Tibial artery (tissue), 4 donors: ENCODE results near the gene IFITM5.

Experiments used
- DNase-seq, 2 donors: peaks; one replicate each; pipeline ENCODE4 v3.0.0-alpha.2; 2019
- H3K27ac ChIP-seq, 2 donors: fragments of 200-600 bp; sonication (generic) in 1 of 2; 1 replicate in 1 of 2; 2 replicates in 1 of 2; pipeline ENCODE4 v1.5.1; 2018 to 2019; ENCODE audit warnings: mild to moderate bottlenecking in 1 of 2
- H3K27me3 ChIP-seq, 2 donors: fragments of 200-600 bp; sonication (generic) in 1 of 2; one replicate each; pipeline versions ENCODE4 v1.5.1 to v1.6.0; 2016 to 2019
- H3K36me3 ChIP-seq, 3 donors: fragments of 200-600 bp; sonication (generic) in 2 of 3; one replicate each; pipeline ENCODE4 v1.5.1; 2016 to 2019; ENCODE audit warnings: mild to moderate bottlenecking in 2 of 3
- H3K4me1 ChIP-seq, 4 donors: fragments of 200-600 bp; sonication (generic) in 2 of 4; 1 replicate in 3 of 4; 2 replicates in 1 of 4; pipeline ENCODE4 v1.5.1; 2016 to 2019
- H3K4me3 ChIP-seq, 2 donors: fragments of 200-600 bp; sonication (generic) in 1 of 2; 1 replicate in 1 of 2; 2 replicates in 1 of 2; pipeline ENCODE4 v1.5.1; 2018 to 2019; ENCODE audit warnings: mild to moderate bottlenecking in 2 of 2
- H3K9me3 ChIP-seq, 3 donors: fragments of 200-600 bp; sonication (generic) in 1 of 3; one replicate each; pipeline ENCODE4 v1.5.1; 2016 to 2019
- CTCF ChIP-seq, 2 experiments: fragments of 200-600 bp in 1 of 2; fragments of 450-650 bp in 1 of 2; IDR thresholded peaks; one replicate each; pipeline ENCODE4 v1.5.1; 2017 to 2019; ENCODE audit warnings: antibody characterized with exemption in 2 of 2, mild to moderate bottlenecking in 1 of 2, moderate library complexity in 1 of 2
- intact Hi-C: fragments of 100-400 bp; cut with DNase I; formaldehyde crosslinking; loops from one replicate; pipeline ENCODE4 v1.15.0; 2023; ENCODE audit warnings: low total_unique reads

Gene IFITM5

GRCh38 chr11:256952-257737 is 42.2 kb downstream of the IFITM5 start:
- intact Hi-C loops, result loop anchor here (10.0 kb wide), 1 partner anchor 48 kb away; the partner anchor contains the start of gene IFITM2

GRCh38 chr11:255816-256215 is 43.5 kb downstream of the IFITM5 start:
- Histone ChIP-seq H3K4me1 (no peaks in the 10 kb centered on the region), H3K36me3 (peaks cover 0 to 33% (median 27%) of the 10 kb centered on the region in 3 donors), H3K27me3 (peaks cover 0 to 14% of the 10 kb centered on the region in 2 donors), H3K27ac (no peak overlapping the region), H3K4me3 (no peak overlapping the region), H3K9me3 (no peaks in the 10 kb centered on the region)
- no peak for TF ChIP-seq CTCF (IDR thresholded peaks at IDR 0.05)
- intact Hi-C loops, result loop anchor here (10.0 kb wide), 1 partner anchor 49 kb away; the partner anchor contains the start of gene IFITM2
- DNase-seq, result peak in 1 of 2 donors; percentile 40

More at GRCh38 chr11:256952-257737, 42.2 kb downstream of the IFITM5 start:
- no peak overlapping the region for H3K27ac ChIP-seq
- H3K9me3 ChIP-seq, result no peaks in the 10 kb centered on the region
- H3K36me3 ChIP-seq, result peaks cover 0 to 19% (median 15%) of the 10 kb centered on the region in 3 donors
- no peak overlapping the region for H3K4me3 ChIP-seq
- no peak for DNase-seq
- TF ChIP-seq CTCF (IDR thresholded peaks at IDR 0.05), result no peak
- H3K27me3 ChIP-seq, result peaks cover 0 to 14% of the 10 kb centered on the region in 2 donors
- H3K4me1 ChIP-seq, result no peaks in the 10 kb centered on the region

GRCh38 chr11:255176-255575 is 44.1 kb downstream of the IFITM5 start:
- Histone ChIP-seq H3K4me3 (no peak overlapping the region), H3K27me3 (peaks cover 0 to 14% of the 10 kb centered on the region in 2 donors), H3K27ac (no peak overlapping the region), H3K4me1 (no peaks in the 10 kb centered on the region), H3K9me3 (no peaks in the 10 kb centered on the region), H3K36me3 (peaks cover 0 to 39% (median 33%) of the 10 kb centered on the region in 3 donors)
- TF ChIP-seq CTCF (IDR thresholded peaks at IDR 0.05), result no peak
- intact Hi-C loops, result loop anchor here (10.0 kb wide), 1 partner anchor 50 kb away; the partner anchor contains the start of gene IFITM2
- no peak for DNase-seq

- H3K9me3 ChIP-seq, result no peaks in the 10 kb centered on the region
- H3K27ac ChIP-seq, result no peak overlapping the region
- no peaks in the 10 kb centered on the region for H3K4me1 ChIP-seq
- intact Hi-C loops, result loop anchor here (10.0 kb wide), 1 partner anchor 51 kb away; the partner anchor contains the start of gene IFITM2
- peaks cover 0 to 10% of the 10 kb centered on the region in 2 donors for H3K27me3 ChIP-seq
- peaks cover 3 to 50% (median 46%) of the 10 kb centered on the region in 3 donors for H3K36me3 ChIP-seq
- no peak overlapping the region for H3K4me3 ChIP-seq
- peak in 1 of 2 donors; percentile 39 for DNase-seq
- TF ChIP-seq CTCF (IDR thresholded peaks at IDR 0.05), result no peak
These were observed 45.4 kb downstream of the IFITM5 start for GRCh38 chr11:253886-254270.

GRCh38 chr11:253160-253885 is 46.0 kb downstream of the IFITM5 start:
- DNase-seq, result no peak
- Histone ChIP-seq H3K27me3 (peaks cover 0 to 8% of the 10 kb centered on the region in 2 donors), H3K36me3 (peaks cover 9 to 56% (median 51%) of the 10 kb centered on the region in 3 donors), H3K9me3 (no peaks in the 10 kb centered on the region), H3K27ac (no peak overlapping the region), H3K4me3 (no peak overlapping the region), H3K4me1 (no peaks in the 10 kb centered on the region)
- intact Hi-C loops, result loop anchor here (10.0 kb wide), 1 partner anchor 51 kb away; the partner anchor contains the start of gene IFITM2
- no peak for TF ChIP-seq CTCF (IDR thresholded peaks at IDR 0.05)
